Activated gamma-delta T cell (primary cell): ENCODE data around the gene EXOC3L4.

Experiments used
- DNase-seq: peaks from one replicate; lab custom pipeline; 2025; lab: John Stamatoyannopoulos, UW

EXOC3L4 gene

DNA sequence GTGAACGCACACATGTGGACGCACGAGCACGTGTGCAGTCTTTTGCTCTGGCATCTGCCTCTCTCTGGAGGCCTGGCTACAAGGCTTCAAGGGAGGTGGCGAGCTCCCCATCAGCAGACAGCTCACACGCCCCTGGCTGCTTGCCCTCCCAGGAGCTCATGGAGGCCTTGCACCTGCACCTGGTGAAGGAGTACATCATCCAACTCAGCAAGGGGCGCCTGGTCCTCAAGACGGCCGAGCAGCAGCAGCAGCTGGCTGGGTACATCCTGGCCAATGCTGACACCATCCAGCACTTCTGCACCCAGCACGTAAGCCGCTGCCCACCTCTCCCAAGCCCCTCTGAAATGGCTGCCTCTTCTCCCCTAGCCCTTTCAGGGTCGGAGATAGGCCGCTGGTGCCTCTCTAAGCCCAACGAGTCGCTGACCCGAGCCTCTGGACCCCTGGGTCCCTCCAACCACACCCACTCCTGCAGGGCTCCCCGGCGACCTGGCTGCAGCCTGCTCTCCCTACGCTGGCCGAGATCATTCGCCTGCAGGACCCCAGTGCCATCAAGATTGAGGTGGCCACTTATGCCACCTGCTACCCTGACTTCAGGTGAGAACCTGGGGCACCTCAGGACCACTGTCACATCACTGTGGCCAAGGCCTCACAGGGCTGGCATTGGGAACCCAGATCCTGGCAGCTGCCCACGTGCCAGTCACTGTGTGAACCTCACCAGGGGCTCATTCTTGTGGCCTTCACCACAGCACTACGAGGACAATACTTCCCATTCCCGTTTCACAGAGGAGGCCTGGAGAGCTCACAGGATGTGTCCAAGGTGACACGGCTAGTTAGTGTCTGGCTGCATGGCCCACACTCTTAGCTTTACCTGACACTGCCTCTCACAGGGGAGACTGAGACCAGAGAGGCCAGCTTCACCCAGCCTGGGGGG, 39.0 kb downstream of the EXOC3L4 start:
- no peak for DNase-seq

DNA sequence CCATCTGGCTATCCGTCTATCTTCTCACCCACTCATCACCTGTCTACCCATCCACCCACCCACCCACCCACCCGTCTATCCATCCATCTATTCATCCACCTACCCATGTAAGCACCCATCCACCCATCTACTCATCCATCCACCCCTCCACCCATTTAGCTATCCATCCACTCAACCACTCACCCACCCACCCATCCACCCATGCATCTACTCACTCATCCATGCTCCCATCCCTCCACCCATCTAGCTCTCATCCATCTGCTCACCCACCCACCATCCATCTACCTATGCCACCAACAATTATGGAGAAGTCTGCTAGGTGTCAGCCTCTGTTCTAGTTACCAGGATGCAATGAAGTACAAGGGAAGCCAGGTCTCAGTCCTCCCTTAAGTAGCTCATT, 39.9 kb downstream of the EXOC3L4 start:
- no peak for DNase-seq

DNA sequence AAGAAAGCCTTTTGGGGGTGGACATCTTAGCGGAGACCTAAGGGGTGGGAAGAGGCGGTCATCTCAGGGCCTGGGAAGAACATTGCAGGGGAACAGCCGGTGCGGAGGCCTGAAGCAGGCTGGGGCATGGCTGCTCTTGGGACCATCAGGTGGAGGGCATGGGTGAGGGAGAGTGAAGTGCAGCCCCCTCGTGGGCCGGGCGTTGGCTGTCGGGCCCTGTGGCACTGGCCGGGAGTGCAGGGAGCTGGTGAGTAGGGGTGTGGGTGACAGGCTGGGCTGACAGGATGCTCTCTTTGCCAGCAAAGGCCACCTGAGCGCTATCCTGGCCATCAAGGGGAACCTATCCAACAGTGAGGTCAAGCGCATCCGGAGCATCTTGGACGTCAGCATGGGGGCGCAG, 40.4 kb downstream of the EXOC3L4 start:
- DNase-seq, result no peak

DNA sequence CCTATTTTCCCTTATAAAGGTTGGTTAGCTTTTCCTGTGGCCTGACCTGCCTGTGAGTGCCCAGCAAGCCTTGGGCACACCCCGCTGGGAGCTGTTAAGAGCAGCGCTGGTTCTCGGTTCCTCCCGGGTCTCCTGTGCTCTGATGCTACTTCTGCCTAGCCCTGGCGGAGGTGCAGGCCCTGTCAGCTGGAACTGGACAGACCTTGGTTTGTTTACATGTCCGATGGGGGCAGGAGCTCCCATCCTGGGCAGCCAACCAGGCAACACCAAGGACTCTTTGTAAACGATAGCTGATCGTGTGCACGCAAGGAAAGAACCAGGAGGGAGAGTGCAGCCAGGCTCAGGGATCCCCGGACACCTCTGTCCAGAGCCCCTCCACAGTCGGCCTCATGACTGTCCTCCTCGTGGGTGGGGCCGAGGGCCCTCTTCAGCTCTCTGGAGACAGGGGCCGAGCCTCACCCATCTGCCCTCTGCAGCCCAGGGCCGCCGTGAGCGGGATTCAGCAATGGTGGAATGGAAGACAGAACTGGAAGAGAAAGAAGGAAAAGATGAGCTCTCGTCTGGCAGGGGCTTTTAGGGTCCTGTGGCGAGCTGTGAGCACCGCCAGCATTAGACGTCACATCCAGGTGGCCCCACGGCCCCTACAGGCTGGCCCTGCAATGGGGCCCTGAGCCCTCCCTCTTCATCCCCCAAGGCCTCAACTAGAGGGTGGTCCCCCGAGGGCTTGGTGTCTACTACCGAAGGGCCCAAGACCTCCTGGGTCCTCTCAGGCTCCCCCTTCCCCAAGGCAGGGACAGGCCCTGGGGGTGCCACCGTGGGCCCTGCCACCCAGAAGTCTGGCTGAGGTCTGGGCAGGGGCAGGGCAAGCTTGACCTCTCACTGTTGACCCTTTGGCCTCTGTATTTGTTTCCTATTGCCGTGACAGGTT, 41.1 kb downstream of the EXOC3L4 start:
- no peak for DNase-seq

DNA sequence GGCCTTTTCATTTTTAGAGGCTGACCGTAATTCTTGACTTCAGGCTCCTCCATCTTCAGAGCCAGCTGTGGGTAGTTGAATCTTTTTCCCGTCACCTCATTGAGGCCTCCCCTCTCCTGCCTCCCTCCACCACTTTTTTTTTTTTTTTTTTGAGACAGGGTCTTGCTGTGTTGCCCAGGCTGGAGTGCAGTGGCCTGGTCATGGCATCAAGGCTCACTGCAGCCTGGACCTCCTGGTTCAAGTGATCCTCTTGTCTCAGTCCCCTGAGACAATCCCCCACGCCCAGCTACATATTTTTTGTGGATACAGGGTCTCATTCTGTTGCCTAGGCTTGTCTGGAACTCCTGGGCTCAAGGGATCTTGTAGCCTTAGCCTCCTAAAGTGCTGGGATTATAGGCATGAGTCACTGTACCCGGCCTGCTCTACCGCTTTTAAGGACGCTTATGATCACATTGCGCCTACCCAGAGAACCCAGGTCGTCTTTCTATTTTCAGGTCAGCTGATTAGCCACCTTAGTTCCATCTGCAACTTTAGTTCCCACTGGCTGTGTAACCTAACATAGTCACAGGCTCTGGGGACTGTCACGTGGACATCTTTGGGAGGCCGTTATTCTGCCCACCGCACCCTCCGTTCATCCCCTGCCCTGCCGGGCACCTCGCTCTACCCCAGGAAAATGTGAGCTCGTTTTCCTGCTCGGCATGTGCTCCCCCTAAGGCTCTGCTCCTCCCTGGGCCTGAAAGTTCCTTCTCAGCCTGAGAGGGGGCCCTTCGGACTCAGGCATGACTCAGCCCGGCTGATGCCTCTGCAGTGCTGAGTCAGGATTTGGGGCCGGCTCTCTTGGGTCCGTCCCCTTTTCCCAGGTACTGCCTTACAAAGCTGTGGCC, 42.1 kb downstream of the EXOC3L4 start:
- no peak for DNase-seq

DNA sequence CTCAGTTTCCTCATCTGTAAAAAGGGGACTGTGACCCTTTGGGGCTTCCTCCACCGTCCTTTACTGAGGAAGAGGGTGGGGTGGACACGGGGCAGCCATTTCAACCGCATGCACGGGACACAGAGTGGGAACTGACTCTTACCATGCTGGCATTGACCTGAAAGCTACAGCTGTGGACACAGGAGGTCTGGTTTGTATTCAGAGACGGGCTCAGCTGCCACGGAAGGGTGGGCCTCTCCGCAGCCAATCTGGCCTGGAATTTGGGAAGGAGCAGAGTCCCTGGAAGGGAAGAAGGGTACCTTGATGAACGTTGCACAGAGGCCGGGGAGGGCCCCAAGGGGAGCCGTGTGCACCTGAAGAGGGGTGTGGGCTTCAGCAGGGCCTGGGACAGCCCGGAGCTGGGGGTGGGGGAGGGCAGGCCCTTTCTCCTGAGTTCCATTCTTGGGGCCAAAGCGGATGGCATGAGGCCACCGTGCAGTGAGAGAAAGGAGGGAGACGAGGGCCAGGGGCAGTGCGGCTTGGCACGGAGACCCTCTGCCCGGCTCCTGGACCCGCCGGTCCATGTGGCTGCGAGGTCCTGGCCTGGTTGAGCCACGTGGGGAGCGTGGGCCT, 43.3 kb downstream of the EXOC3L4 start:
- no peak for DNase-seq

DNA sequence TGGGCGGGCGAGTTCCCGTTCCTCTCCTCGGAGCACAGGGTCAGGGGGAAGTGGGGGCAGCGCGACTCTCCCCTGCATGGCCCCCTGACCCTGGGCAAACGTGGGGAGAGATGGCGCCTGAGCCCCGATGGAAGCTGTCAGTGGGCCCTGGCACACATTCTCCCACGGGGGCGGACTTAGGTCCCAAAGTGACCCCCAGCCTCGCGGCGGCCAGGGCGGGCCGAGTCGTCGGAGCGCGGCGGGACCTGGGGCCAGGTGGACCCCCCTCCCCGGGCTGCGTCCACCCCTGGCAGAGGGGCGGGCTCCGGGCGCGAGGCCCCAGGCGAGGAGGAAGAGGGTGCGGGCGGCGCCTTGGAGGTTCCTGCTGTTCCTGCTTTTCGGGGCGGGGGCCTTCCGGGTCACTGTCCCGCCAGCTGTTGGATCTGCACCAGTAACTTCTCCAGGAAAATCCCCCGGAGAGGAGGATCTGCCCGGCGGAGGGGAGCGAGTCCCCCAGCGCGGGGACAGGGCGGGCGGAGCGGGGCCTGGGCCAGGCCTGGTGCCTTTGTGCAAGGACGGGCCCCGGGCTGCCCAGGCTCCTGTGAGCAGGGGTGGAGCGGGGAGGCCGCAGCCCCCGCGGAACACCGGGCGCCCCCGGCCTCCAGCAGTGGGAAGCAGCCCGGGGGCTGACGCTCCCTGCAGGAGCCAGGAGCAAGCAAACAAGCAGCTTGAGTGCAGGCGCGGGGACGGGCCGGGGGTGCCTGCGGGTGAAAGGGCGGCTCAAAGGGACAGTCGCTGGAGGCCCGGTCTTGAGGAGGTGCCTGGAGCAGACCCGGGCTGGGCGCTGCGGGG, 44.0 kb downstream of the EXOC3L4 start:
- DNase-seq, result no peak

DNA sequence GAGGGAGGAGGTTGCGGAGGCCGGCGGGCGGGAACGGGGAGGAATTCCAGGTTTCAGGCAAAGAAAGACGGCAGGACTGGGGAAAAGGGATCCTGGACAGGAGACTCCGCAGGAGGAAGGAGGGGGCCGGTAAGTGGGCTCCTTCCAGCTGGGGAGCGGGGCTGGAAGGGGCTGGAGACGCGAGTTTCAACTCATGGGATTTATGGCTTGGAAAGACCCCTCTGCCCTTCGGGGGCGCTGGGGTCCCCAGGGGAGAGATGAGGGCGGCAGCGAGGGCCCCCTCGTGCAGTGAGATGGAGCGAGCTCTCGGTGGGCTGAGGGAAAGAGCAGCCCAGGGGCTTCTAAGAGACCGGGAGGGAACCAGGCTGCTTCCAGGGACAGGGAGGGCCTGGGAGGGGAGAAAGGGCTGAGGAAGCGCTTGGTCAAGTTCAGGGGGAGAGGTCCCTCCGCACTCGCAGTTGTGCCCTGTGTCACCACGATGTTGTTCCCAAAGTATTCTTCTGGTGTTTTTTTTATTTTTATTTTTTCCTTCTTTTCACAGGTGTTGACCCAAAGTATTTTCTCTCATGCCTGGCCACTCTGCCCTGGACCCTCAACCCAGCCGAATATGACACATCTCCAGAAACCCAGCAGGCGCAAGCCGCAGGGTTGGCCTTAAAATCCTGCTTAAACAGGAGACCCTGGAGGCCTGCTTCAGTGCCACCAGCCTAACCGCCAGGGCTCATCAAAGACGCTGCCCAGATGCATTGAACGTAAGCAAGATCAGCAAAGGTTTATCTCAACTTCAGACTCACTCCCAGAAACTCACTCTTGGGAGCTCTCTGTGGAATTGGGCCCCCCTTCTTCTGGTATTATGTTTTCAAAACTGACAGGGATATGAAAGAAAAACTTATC, 44.9 kb downstream of the EXOC3L4 start:
- DNase-seq, result no peak

DNA sequence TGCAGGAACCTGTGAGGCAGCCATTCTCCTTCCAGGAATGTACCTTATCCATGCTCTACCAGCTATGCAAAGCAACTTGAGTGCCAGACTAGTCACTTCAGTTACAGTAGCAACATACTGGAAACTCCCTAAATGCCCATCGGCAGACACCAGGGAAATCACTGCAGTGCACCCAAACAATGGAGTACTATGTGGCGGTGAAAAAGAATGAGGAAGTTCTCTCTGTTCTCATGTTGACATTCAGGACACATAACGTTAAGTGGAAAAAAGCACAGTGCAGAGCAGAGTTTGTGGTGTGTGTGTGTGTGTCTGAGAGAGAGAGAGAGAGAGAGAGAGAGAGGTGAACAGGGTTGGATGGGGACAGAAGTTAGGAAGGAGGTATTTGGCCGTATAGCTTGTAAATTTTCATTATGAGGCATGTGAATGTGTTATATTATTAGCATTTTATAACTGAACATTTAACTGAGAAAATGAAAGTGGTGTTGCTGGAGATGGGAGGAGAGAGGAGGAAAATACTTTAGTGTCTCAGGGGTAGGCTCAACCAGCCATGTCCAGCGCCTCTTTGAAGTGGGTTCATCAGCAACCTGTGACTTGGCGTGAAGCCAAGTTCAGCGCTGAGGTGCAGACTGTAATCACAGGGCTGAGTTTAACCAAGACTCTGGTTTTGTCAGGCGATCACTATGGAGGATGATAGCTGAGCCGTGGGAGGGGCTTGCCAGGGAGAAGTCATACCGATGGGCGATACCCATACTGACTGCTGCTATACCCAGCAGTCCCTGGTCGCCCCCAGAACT, 46.0 kb downstream of the EXOC3L4 start:
- no peak for DNase-seq

DNA sequence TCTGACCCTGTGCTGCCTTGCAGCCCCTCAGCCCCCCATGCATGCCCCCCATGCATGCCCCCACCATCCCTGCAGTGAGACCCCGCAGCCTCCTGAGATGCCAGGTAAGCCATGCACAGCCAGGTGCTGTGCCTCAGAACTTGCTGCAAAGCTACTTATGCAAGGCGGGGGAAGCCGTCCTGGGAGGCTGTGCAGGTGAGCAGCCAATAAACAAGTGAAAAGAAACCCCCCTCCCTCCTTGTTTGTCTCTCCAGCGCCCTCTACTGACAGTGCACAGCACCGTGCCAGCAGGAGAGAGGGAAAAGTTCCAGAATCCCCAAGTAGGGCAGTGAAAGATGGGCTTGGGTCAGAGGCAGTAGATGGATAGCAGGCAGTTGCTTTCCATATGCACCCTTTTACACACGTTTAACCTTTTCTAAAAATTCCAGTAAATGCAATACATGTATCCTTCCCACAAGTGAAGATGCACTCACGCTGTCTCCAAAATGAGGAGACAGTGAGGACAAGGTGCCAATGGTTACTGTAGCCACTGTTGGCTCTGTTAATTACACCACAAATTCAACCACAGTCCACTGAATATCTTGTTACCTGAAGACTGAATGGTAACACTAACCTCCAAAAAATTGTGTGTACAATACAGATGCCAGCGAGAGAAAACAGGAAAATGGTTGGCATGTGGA, 46.7 kb downstream of the EXOC3L4 start:
- DNase-seq, result no peak

DNA sequence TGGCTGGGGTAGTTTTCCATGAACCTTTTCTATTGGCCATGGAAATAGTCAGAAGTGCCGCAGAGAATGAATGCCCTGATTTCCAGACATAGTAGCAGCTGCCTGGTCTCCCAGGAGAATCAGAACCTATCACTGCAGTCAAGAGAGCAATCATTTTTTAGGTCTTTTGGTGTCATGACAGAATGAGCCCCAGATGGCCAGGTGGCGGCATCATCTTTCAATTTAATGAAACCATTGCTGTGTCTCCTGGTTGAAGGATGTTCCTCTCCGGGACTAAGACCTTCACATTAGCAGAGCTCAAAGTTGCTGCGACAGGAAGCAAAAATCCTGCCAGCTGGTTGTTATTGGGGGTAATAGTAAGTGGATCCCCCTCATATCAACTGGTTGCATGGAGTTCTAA, 47.5 kb downstream of the EXOC3L4 start:
- no peak for DNase-seq

DNA sequence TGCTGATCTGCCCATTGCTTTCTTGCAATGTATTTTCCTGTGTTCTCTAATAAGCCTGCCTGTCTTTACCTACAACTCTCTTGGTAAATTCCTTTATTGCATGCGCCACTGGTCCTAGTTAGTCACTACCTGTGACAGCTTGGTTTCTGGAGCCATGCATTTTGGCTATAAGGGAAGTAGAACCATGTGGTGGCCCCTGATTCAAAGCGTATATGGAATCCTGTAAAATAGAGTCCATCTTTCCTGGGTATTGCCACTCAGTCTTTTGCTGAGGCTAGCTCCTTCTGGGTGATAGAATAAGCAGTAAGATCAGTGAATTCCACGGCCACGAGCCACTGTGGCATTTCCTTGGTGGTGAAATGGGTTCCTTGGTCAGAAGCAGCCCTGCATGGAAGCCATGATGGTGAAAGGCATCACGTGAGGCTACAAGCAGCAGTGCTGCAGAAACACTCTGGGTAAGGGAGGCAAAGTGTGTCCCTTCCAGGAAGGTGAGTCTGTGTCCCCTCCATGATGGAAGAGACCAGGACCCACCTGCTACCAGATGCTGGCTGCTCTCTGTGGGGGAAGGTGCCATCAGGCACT, 48.3 kb downstream of the EXOC3L4 start:
- no peak for DNase-seq

DNA sequence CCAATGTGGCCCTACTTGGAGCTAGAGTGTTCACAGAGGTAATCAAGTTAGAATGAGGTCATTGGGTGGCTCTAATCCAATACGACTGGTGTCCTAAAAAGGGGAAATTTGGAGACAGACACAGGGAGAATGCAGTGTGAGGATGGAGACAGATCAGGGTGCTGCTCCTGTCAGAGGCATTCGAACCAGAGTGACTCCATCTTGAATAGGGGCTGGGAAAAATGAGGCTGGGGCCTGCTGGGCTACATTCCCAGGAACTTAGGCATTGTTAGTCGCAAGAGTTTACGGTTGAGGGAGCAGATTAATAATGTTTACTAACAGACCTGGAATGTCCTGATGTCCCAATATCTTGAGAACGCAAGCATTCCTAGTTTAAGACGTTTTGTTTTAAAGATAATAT, 49.0 kb downstream of the EXOC3L4 start:
- DNase-seq, result no peak

DNA sequence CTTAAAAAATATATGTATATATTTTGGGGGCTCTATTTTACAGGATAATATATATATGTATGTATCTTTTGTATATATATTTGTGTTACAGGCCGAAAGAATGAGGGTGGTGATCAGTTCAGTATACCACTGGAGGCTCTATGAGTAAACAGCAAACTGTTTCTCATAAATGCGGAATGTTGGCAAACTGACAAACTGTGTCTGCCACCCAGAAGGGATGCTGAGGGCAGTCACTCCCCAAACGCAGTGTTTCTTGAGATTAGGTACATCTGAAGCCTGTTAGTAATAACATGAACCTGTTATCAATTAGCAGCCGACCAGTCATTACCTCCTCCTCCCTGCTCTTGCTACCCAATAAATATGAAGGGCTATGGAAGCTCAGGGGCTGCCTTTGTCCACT, 49.6 kb downstream of the EXOC3L4 start:
- DNase-seq, result no peak

DNA sequence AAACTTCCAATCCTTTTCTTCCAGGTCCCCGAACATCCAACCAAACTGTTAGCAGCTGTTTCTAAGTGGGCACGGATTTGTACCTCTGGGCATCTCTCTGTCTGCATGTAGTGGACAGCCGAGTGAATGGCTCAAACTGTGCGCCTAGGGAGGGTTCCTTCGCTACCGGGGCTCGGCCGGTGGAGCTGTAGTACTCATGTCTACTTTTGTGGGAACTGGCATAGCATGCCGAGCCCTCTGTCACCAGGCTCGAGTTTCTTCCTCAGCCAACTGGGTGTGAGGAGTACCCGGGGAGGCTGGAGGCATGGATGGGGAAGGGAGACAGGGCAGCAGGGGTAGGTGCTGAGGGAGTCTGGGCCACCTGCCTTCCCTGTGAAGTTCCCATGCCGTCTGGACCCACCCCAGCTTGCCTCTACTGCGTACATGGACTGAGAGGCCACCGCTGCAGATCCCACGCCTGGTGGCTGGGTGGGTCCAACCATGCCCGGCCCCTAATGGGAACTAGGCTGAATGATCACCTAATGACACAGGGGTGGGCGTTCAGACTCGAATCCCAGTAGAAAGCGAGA, 51.7 kb downstream of the EXOC3L4 start:
- DNase-seq, result no peak

DNA sequence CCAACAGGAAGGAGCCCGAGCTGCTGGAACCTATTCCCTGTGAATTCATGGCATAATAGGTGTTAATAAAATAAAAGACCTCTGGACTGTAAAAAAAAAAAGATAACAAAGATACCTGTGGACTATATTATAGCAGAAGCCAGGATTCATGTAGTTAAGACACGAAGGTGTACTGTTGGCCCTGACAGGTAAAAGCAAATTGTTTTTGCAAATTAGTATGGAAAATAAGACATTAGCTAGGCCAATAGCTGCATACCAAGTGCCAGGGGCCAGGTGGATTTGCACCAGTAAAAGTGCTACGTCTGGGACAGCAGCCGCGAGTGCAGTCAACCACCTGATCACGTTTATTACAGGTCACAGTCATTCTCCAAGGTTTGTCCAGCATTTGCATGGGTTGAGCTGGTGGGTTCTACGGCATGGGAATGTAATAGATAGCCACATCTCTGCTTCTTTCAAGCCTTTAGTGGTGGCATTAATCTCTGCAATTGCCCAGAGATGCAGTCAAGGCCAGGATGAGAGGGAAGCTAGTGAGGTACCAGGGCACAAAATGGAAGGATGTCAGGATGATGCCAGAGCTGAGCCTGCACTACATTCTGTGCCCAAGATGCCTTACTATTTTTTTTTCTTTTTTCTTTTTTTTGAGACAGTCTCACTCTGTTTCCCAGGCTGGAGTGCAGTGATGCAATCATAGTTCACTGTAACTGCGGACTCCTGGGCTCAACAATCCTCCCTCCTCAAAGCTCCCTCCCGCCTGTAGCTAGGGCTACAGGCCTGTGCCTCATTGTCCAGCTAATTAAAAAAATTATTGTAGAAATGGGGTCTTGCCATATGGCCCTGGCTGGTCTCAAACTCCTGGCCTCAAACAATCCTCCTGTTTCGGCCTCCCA, 55.1 kb downstream of the EXOC3L4 start:
- DNase-seq, result no peak
